HFFc6 (cell line): ENCODE measurements around the gene PNN. TPM values are rescaled to one million over a fixed set of nuclear protein-coding genes. Genes with fewer than 3 reads are reported as not detected.

ENCODE experiments used
- DNase-seq: peaks from one replicate; pipeline ENCODE4 v3.0.0-alpha.2; 2018
- H3K27ac Mint-ChIP-seq: 2 replicates; pipeline ENCODE4 v1.8.0; 2020; ENCODE audit warnings: mild to moderate bottlenecking, mixed read lengths
- H3K27me3 Mint-ChIP-seq: 2 replicates; pipeline ENCODE4 v1.8.0; 2021; ENCODE audit warnings: mild to moderate bottlenecking, moderate library complexity, mixed read lengths; ENCODE audit not compliant: insufficient read depth
- H3K36me3 Mint-ChIP-seq: 2 replicates; pipeline ENCODE4 v1.8.0; 2021; ENCODE audit warnings: low read depth, mixed read lengths
- H3K4me1 Mint-ChIP-seq: 2 replicates; pipeline ENCODE4 v1.8.0; 2020; ENCODE audit warnings: low read depth, mixed read lengths
- H3K4me3 Mint-ChIP-seq: 2 replicates; pipeline ENCODE4 v1.8.0; 2020; ENCODE audit warnings: mild to moderate bottlenecking, moderate library complexity, mixed read lengths
- H3K9me3 Mint-ChIP-seq: 2 replicates; pipeline ENCODE4 v1.8.0; 2020; ENCODE audit warnings: mild to moderate bottlenecking, mixed read lengths
- CTCF ChIP-seq: fragments of 200-600 bp; sonication (generic); IDR thresholded peaks from 2 replicates; pipeline ENCODE4 v1.5.0; 2021; ENCODE audit warnings: antibody characterized with exemption, mild to moderate bottlenecking
- total RNA-seq, 6 experiments: library from RNA; stranded (reverse); fragmentation: NEBNext Ultra II Directional; extraction: Animal tissue kit (Norgen Biotek cat#: 25700); gene quantifications; 2 replicates in 1 of 6; 3 replicates in 5 of 6; pipeline ENCODE4 v1.2.3, GENCODE V29; 2021

Gene PNN
- total RNA-seq, 6 experiments from 2014 or later, result 30.1 to 44.5 (median 40.5) TPM

- no peak for TF ChIP-seq CTCF
- Mint-ChIP-seq H3K27me3 (no peaks in the 10 kb centered on the region; the same call in 1 of the 2 replicates), H3K4me1 (peaks cover 43% of the 10 kb centered on the region), H3K27ac (peak overlapping the region; percentile 99), H3K4me3 (peak overlapping the region; percentile 96), H3K9me3 (no peaks in the 10 kb centered on the region), H3K36me3 (peaks cover 27% of the 10 kb centered on the region)
- DNase-seq, result no peak
Measured at GRCh38 chr14:39169541-39169900, 5.5 kb upstream of the PNN start.

GRCh38 chr14:39173198-39173597 is 1.9 kb upstream of the PNN start:
- TF ChIP-seq CTCF, result no peak
- peaks cover 39% of the 10 kb centered on the region for H3K36me3 Mint-ChIP-seq
- no peaks in the 10 kb centered on the region for H3K9me3 Mint-ChIP-seq
- H3K4me3 Mint-ChIP-seq, result no peak overlapping the region
- no peak for DNase-seq
- no peak overlapping the region for H3K27ac Mint-ChIP-seq
- H3K4me1 Mint-ChIP-seq, result peaks cover 34% of the 10 kb centered on the region
- H3K27me3 Mint-ChIP-seq, result peaks cover 3% of the 10 kb centered on the region

GRCh38 chr14:39175445-39176262 is 600 bp downstream of the PNN start:
- H3K27me3 Mint-ChIP-seq, result peaks cover 3% of the 10 kb centered on the region
- H3K36me3 Mint-ChIP-seq, result peaks cover 34% of the 10 kb centered on the region
- no peak for DNase-seq
- H3K27ac Mint-ChIP-seq, result peak overlapping the region; percentile 99
- H3K9me3 Mint-ChIP-seq, result no peaks in the 10 kb centered on the region
- H3K4me3 Mint-ChIP-seq, result peak overlapping the region; percentile 100
- no peak for TF ChIP-seq CTCF
- peaks cover 32% of the 10 kb centered on the region for H3K4me1 Mint-ChIP-seq

GRCh38 chr14:39176263-39177167 is 1.5 kb downstream of the PNN start:
- peak overlapping the region; percentile 99 for H3K27ac Mint-ChIP-seq

GRCh38 chr14:39177168-39177545 is 2.1 kb downstream of the PNN start:
- peak overlapping the region; percentile 100 for H3K4me3 Mint-ChIP-seq
- DNase-seq, result no peak

More at GRCh38 chr14:39176263-39177167, 1.5 kb downstream of the PNN start:
- peaks cover 26% of the 10 kb centered on the region for H3K4me1 Mint-ChIP-seq
- peak overlapping the region; percentile 100 for H3K4me3 Mint-ChIP-seq
- no peaks in the 10 kb centered on the region for H3K9me3 Mint-ChIP-seq
- no peak for TF ChIP-seq CTCF
- DNase-seq, result no peak
- peaks cover 34% of the 10 kb centered on the region for H3K36me3 Mint-ChIP-seq
- peaks cover 3% of the 10 kb centered on the region for H3K27me3 Mint-ChIP-seq

More at GRCh38 chr14:39177168-39177545, 2.1 kb downstream of the PNN start:
- no peak for TF ChIP-seq CTCF
- Mint-ChIP-seq H3K9me3 (no peaks in the 10 kb centered on the region), H3K27ac (peak overlapping the region; percentile 46), H3K4me1 (peaks cover 26% of the 10 kb centered on the region), H3K36me3 (peaks cover 34% of the 10 kb centered on the region), H3K27me3 (peaks cover 3% of the 10 kb centered on the region)
